Neuron (in vitro differentiated cells): ENCODE measurements around the gene PRTG.
"Not testable (repeated sequence)": the region's sequence is repeated elsewhere in the genome, so short reads cannot be mapped to it uniquely, and the experiment has no call there.

Experiments
- H2AFZ ChIP-seq: one replicate; pipeline ENCODE4 v1.6.1; 2013; ENCODE audit warnings: low read depth, mild to moderate bottlenecking, inconsistent platforms, low read length, moderate library complexity
- H3K27me3 ChIP-seq: one replicate; pipeline ENCODE4 v1.6.1; 2013; ENCODE audit warnings: low read length; ENCODE audit not compliant: insufficient read depth
- H3K36me3 ChIP-seq: one replicate; pipeline ENCODE4 v1.6.1; 2013; ENCODE audit warnings: low read length; ENCODE audit not compliant: insufficient read depth
- H3K4me1 ChIP-seq: one replicate; pipeline ENCODE4 v1.6.1; 2013; ENCODE audit warnings: low read length; ENCODE audit not compliant: insufficient read depth
- H3K4me3 ChIP-seq: 2 replicates; pipeline ENCODE4 v1.5.1; 2013; ENCODE audit warnings: mild to moderate bottlenecking, low read length, moderate library complexity
- H3K9me3 ChIP-seq: one replicate; pipeline ENCODE4 v1.6.1; 2013; ENCODE audit warnings: low read length

PRTG gene

GRCh38 chr15:55633731-55634130 lies 109.2 kb downstream of the PRTG start:
- no peaks in the 10 kb centered on the region for H3K9me3 ChIP-seq
- no peaks in the 10 kb centered on the region for H3K4me1 ChIP-seq
- no peak overlapping the region for H2AFZ ChIP-seq

GRCh38 chr15:55632434-55632833 lies 110.5 kb downstream of the PRTG start:
- Histone ChIP-seq H3K9me3 (no peaks in the 10 kb centered on the region), H3K36me3 (peaks cover 91% of the 10 kb centered on the region), H3K27me3 (no peaks in the 10 kb centered on the region), H3K4me3 (no peak overlapping the region), H2AFZ (no peak overlapping the region), H3K4me1 (no peaks in the 10 kb centered on the region)

More at GRCh38 chr15:55633731-55634130, 109.2 kb downstream of the PRTG start:
- H3K36me3 ChIP-seq = peaks cover 91% of the 10 kb centered on the region
- no peak overlapping the region for H3K4me3 ChIP-seq
- H3K27me3 ChIP-seq = no peaks in the 10 kb centered on the region

- Histone ChIP-seq H3K27me3 (no peaks in the 10 kb centered on the region), H2AFZ (no peak overlapping the region), H3K4me1 (no peaks in the 10 kb centered on the region), H3K9me3 (no peaks in the 10 kb centered on the region), H3K36me3 (peaks cover 87% of the 10 kb centered on the region), H3K4me3 (no peak overlapping the region)
These were observed 112.1 kb downstream of the PRTG start for GRCh38 chr15:55630858-55631257.

GRCh38 chr15:55628369-55628730 lies 114.6 kb downstream of the PRTG start:
- H3K36me3 ChIP-seq = peaks cover 86% of the 10 kb centered on the region
- H3K9me3 ChIP-seq = no peaks in the 10 kb centered on the region
- H2AFZ ChIP-seq = no peak overlapping the region
- no peaks in the 10 kb centered on the region for H3K27me3 ChIP-seq
- H3K4me3 ChIP-seq = no peak overlapping the region
- H3K4me1 ChIP-seq = no peaks in the 10 kb centered on the region

- H3K27me3 ChIP-seq = no peaks in the 10 kb centered on the region
- peaks cover 85% of the 10 kb centered on the region for H3K36me3 ChIP-seq
- no peak overlapping the region for H2AFZ ChIP-seq
- H3K4me3 ChIP-seq = no peak overlapping the region
- no peaks in the 10 kb centered on the region for H3K9me3 ChIP-seq
- no peaks in the 10 kb centered on the region for H3K4me1 ChIP-seq
These were observed 115.1 kb downstream of the PRTG start for GRCh38 chr15:55627730-55628368.

- H3K4me3 ChIP-seq = no peak overlapping the region
- no peak overlapping the region for H2AFZ ChIP-seq
- no peaks in the 10 kb centered on the region for H3K9me3 ChIP-seq
- H3K4me1 ChIP-seq = no peaks in the 10 kb centered on the region
- H3K36me3 ChIP-seq = peaks cover 94% of the 10 kb centered on the region
- H3K27me3 ChIP-seq = no peaks in the 10 kb centered on the region
These were observed 123.2 kb downstream of the PRTG start for GRCh38 chr15:55619783-55620182.

GRCh38 chr15:55618387-55618786 lies 124.6 kb downstream of the PRTG start:
- Histone ChIP-seq H3K4me3 (no peak overlapping the region), H2AFZ (no peak overlapping the region), H3K4me1 (no peaks in the 10 kb centered on the region), H3K9me3 (no peaks in the 10 kb centered on the region), H3K36me3 (peaks cover 94% of the 10 kb centered on the region), H3K27me3 (no peaks in the 10 kb centered on the region)

- Histone ChIP-seq H3K4me3 (no peak overlapping the region), H3K9me3 (peaks cover under 1% of the 10 kb centered on the region), H2AFZ (no peak overlapping the region), H3K36me3 (peaks cover 98% of the 10 kb centered on the region), H3K4me1 (no peaks in the 10 kb centered on the region), H3K27me3 (no peaks in the 10 kb centered on the region)
These were observed 127.5 kb downstream of the PRTG start for GRCh38 chr15:55615445-55615844.

- Histone ChIP-seq H3K27me3 (no peaks in the 10 kb centered on the region), H3K9me3 (peaks cover 10% of the 10 kb centered on the region), H3K4me1 (no peaks in the 10 kb centered on the region), H2AFZ (no peak overlapping the region), H3K36me3 (peaks cover 94% of the 10 kb centered on the region), H3K4me3 (no peak overlapping the region)
These were observed 129.2 kb downstream of the PRTG start for GRCh38 chr15:55613727-55614126.

- H3K36me3 ChIP-seq = peaks cover 21% of the 10 kb centered on the region
- peaks cover 10% of the 10 kb centered on the region for H3K9me3 ChIP-seq
- H3K4me1 ChIP-seq = no peaks in the 10 kb centered on the region
- no peak overlapping the region for H2AFZ ChIP-seq
- no peaks in the 10 kb centered on the region for H3K27me3 ChIP-seq
- no peak overlapping the region for H3K4me3 ChIP-seq
These were observed 136.7 kb downstream of the PRTG start for GRCh38 chr15:55606214-55606613.

GRCh38 chr15:55601374-55601773 lies 141.6 kb downstream of the PRTG start:
- Histone ChIP-seq H3K9me3 (no peaks in the 10 kb centered on the region), H3K4me3 (no peak overlapping the region), H3K36me3 (no peaks in the 10 kb centered on the region), H3K27me3 (no peaks in the 10 kb centered on the region), H3K4me1 (no peaks in the 10 kb centered on the region), H2AFZ (no peak overlapping the region)

- Histone ChIP-seq H3K36me3 (no peaks in the 10 kb centered on the region), H2AFZ (no peak overlapping the region), H3K27me3 (no peaks in the 10 kb centered on the region), H3K9me3 (no peaks in the 10 kb centered on the region), H3K4me1 (no peaks in the 10 kb centered on the region), H3K4me3 (no peak overlapping the region)
These were observed 143.5 kb downstream of the PRTG start for GRCh38 chr15:55599439-55599838.

GRCh38 chr15:55593019-55593418 lies 149.9 kb downstream of the PRTG start:
- H3K36me3 ChIP-seq, H3K27me3 ChIP-seq, H3K4me3 ChIP-seq, H2AFZ ChIP-seq, H3K4me1 ChIP-seq, H3K9me3 ChIP-seq: not testable (repeated sequence)

- H3K4me3 ChIP-seq = no peak overlapping the region
- peaks cover 11% of the 10 kb centered on the region for H3K4me1 ChIP-seq
- no peaks in the 10 kb centered on the region for H3K36me3 ChIP-seq
- H2AFZ ChIP-seq = no peak overlapping the region
- H3K27me3 ChIP-seq = no peaks in the 10 kb centered on the region
- H3K9me3 ChIP-seq = no peaks in the 10 kb centered on the region
These were observed 152.2 kb downstream of the PRTG start for GRCh38 chr15:55590788-55591187.
